Stimulated activated CD8-positive, alpha-beta memory T cell treated with anti-CD3 and anti-CD28 coated beads, Interleukin-12 subunit alpha, Interleukin-12 subunit beta, amount 100 ng/mL, for 24 hours (primary cell): Measurements from ENCODE around the gene TMEM234.

Source experiments
- DNase-seq: peaks from one replicate; pipeline ENCODE4 v3.0.0-alpha.2; 2020; ENCODE audit errors: extremely low read depth

The TMEM234 gene

GRCh38 chr1:32178380-32179192, 43.6 kb downstream of the TMEM234 start:
- DNase-seq, result no peak

GRCh38 chr1:32172621-32173245, 49.4 kb downstream of the TMEM234 start:
- no peak for DNase-seq

- DNase-seq, result no peak
These were observed 51.2 kb downstream of the TMEM234 start for GRCh38 chr1:32170991-32171390.
